NCI-H748 (cell line): ENCODE results near the gene FANCC.

Experiments
- DNase-seq: peaks from one replicate; lab custom pipeline; 2025; ENCODE audit not compliant: unreplicated experiment; lab: John Stamatoyannopoulos, UW

FANCC gene

GRCh38 chr9:95049761-95050160, 267.7 kb downstream of the FANCC start:
- no peak for DNase-seq
